RWPE2 (cell line): ENCODE measurements around the gene TOMM22.

Experiments
- ATAC-seq: fragments of 200-7000 bp; cut with Tn5 transposase; 3 replicates; pipeline ENCODE4 v1.9.1; 2021; ENCODE audit warnings: low read depth
- DNase-seq: peaks from one replicate; pipeline ENCODE4 v3.0.0-alpha.2; 2020; ENCODE audit warnings: low spot score
- H3K27ac ChIP-seq: fragments of 450-650 bp; 2 replicates; pipeline ENCODE4 v1.5.1; 2017; ENCODE audit warnings: mild to moderate bottlenecking; ENCODE audit not compliant: poor library complexity, severe bottlenecking
- H3K27me3 ChIP-seq: fragments of 250-450 bp; sonication (Bioruptor Pico); 2 replicates; pipeline ENCODE4 v1.5.1; 2021; ENCODE audit warnings: mild to moderate bottlenecking, moderate library complexity; ENCODE audit not compliant: insufficient read depth, poor library complexity, severe bottlenecking
- H3K36me3 ChIP-seq: fragments of 250-450 bp; sonication (Bioruptor Pico); 2 replicates; pipeline ENCODE4 v1.5.1; 2020; ENCODE audit warnings: low read depth, mild to moderate bottlenecking, moderate library complexity
- H3K4me1 ChIP-seq: fragments of 250-450 bp; sonication (Bioruptor Pico); 2 replicates; pipeline ENCODE4 v1.5.1; 2021; ENCODE audit warnings: mild to moderate bottlenecking, moderate library complexity; ENCODE audit not compliant: insufficient read depth, poor library complexity, severe bottlenecking
- H3K4me3 ChIP-seq: fragments of 250-450 bp; sonication (Bioruptor Pico); 2 replicates; pipeline ENCODE4 v1.5.1; 2021; ENCODE audit warnings: mild to moderate bottlenecking, moderate library complexity; ENCODE audit not compliant: severe bottlenecking
- H3K9me3 ChIP-seq: fragments of 250-450 bp; sonication (Bioruptor Pico); 2 replicates; pipeline ENCODE4 v1.5.1; 2021; ENCODE audit warnings: mild to moderate bottlenecking, moderate library complexity; ENCODE audit not compliant: severe bottlenecking
- CTCF ChIP-seq: fragments of 450-650 bp; IDR thresholded peaks from one replicate; pipeline ENCODE4 v1.5.1; 2017; ENCODE audit warnings: mild to moderate bottlenecking, moderate library complexity; ENCODE audit not compliant: poor library complexity, severe bottlenecking

TOMM22 gene

GRCh38 chr22:38717244-38717643 is 35.5 kb downstream of the TOMM22 start:
- Histone ChIP-seq H3K4me1 (peaks cover 11% of the 10 kb centered on the region), H3K36me3 (peaks cover 64% of the 10 kb centered on the region), H3K9me3 (no peaks in the 10 kb centered on the region), H3K27ac (peak overlapping the region; percentile 48), H3K27me3 (no peaks in the 10 kb centered on the region), H3K4me3 (no peak overlapping the region)
- ATAC-seq (no peak), DNase-seq (no peak)
- TF ChIP-seq CTCF: no peak

- no peaks in the 10 kb centered on the region for H3K9me3 ChIP-seq
- peak overlapping the region; percentile 48 for H3K27ac ChIP-seq
- DNase-seq: no peak
- ATAC-seq: peak; percentile 100
- H3K4me1 ChIP-seq: peaks cover 11% of the 10 kb centered on the region
- H3K27me3 ChIP-seq: no peaks in the 10 kb centered on the region
- H3K36me3 ChIP-seq: peaks cover 67% of the 10 kb centered on the region
- H3K4me3 ChIP-seq: no peak overlapping the region
- peak; percentile 51 for TF ChIP-seq CTCF
These were observed 36.7 kb downstream of the TOMM22 start for GRCh38 chr22:38718414-38718813.

DNA sequence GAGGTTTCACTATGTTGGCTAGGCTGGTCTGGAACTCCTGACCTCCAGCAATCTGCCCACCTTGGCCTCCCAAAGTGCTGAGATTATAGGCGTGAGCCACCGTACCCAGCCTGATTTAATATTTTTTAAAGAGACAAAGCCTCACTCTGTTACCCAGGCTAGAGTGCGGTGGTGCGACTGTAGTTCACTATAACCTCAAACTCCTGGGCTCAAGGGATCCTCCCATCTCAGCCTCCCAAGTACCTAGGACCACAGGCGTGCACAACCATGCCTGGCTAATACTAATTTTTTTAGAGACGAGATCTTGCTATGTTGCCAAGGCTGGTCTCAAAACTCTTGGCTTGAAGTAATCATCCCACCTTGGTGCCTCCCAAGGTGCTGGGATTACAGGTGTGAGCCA is 37.4 kb downstream of the TOMM22 start:
- Histone ChIP-seq H3K27me3 (no peaks in the 10 kb centered on the region), H3K4me1 (peaks cover 11% of the 10 kb centered on the region), H3K27ac (peak overlapping the region; percentile 48), H3K36me3 (peaks cover 75% of the 10 kb centered on the region), H3K4me3 (no peak overlapping the region), H3K9me3 (no peaks in the 10 kb centered on the region)
- ATAC-seq: no peak
- TF ChIP-seq CTCF: no peak
- no peak for DNase-seq

GRCh38 chr22:38720350-38720749 is 38.6 kb downstream of the TOMM22 start:
- DNase-seq: no peak
- Histone ChIP-seq H3K36me3 (peaks cover 86% of the 10 kb centered on the region), H3K4me3 (no peak overlapping the region), H3K9me3 (no peaks in the 10 kb centered on the region), H3K4me1 (peaks cover 11% of the 10 kb centered on the region), H3K27ac (no peak overlapping the region), H3K27me3 (no peaks in the 10 kb centered on the region)
- ATAC-seq: no peak
- no peak for TF ChIP-seq CTCF

GRCh38 chr22:38721551-38721950 is 39.8 kb downstream of the TOMM22 start:
- H3K27me3 ChIP-seq: no peaks in the 10 kb centered on the region
- no peak for ATAC-seq
- no peak overlapping the region for H3K4me3 ChIP-seq
- H3K36me3 ChIP-seq: peaks cover 89% of the 10 kb centered on the region
- DNase-seq: no peak
- H3K27ac ChIP-seq: no peak overlapping the region
- no peaks in the 10 kb centered on the region for H3K9me3 ChIP-seq
- no peak for TF ChIP-seq CTCF
- peaks cover 11% of the 10 kb centered on the region for H3K4me1 ChIP-seq
